IPS-15b (cell line): ENCODE results near the gene NFYC.

ENCODE experiments used
- H3K27me3 ChIP-seq: one replicate; pipeline ENCODE4 v1.6.1; 2013; ENCODE audit warnings: low read length; ENCODE audit not compliant: control insufficient read depth, insufficient read depth
- H3K36me3 ChIP-seq: one replicate; pipeline ENCODE4 v1.6.1; 2013; ENCODE audit warnings: low read length; ENCODE audit not compliant: control insufficient read depth, insufficient read depth
- H3K4me1 ChIP-seq: one replicate; pipeline ENCODE4 v1.6.1; 2013; ENCODE audit warnings: mild to moderate bottlenecking, low read length; ENCODE audit not compliant: control insufficient read depth, insufficient read depth
- H3K4me3 ChIP-seq: one replicate; pipeline ENCODE4 v1.5.1; 2013; ENCODE audit warnings: low read depth, low read length
- H3K9ac ChIP-seq: one replicate; pipeline ENCODE4 v1.6.1; 2013; ENCODE audit warnings: low read depth, mild to moderate bottlenecking, low read length
- H3K9me3 ChIP-seq: one replicate; pipeline ENCODE4 v1.6.1; 2013; ENCODE audit warnings: mild to moderate bottlenecking, low read length; ENCODE audit not compliant: control insufficient read depth, insufficient read depth

NFYC gene

GRCh38 chr1:40783001-40783905 lies 91.7 kb downstream of the NFYC start, which contains the start of gene KCNQ4:
KCNQ4 (plus strand) TSS chr1:40783787; CDS start chr1:40784094, 307 bp downstream.
- H3K9me3 ChIP-seq: no peaks in the 10 kb centered on the region
- H3K9ac ChIP-seq: peak within 1 kb of the TSS; percentile 37
- H3K4me1 ChIP-seq: peaks cover 4% of the 10 kb centered on the region
- no peaks in the 10 kb centered on the region for H3K36me3 ChIP-seq
- H3K4me3 ChIP-seq: peak within 1 kb of the TSS; percentile 77
- peaks cover 42% of the 10 kb centered on the region for H3K27me3 ChIP-seq

GRCh38 chr1:40784141-40784770 lies 92.8 kb downstream of the NFYC start:
- no peaks in the 10 kb centered on the region for H3K36me3 ChIP-seq
- no peaks in the 10 kb centered on the region for H3K9me3 ChIP-seq
- H3K9ac ChIP-seq: no peak overlapping the region
- H3K4me3 ChIP-seq: peak overlapping the region; percentile 52
- peaks cover 4% of the 10 kb centered on the region for H3K4me1 ChIP-seq
- H3K27me3 ChIP-seq: peaks cover 42% of the 10 kb centered on the region

GRCh38 chr1:40784771-40785151 lies 93.3 kb downstream of the NFYC start:
- Histone ChIP-seq H3K27me3 (peaks cover 41% of the 10 kb centered on the region), H3K4me3 (peak overlapping the region; percentile 52), H3K9ac (no peak overlapping the region), H3K36me3 (no peaks in the 10 kb centered on the region), H3K4me1 (peaks cover 4% of the 10 kb centered on the region), H3K9me3 (no peaks in the 10 kb centered on the region)

GRCh38 chr1:40785446-40785845 lies 93.9 kb downstream of the NFYC start:
- no peak overlapping the region for H3K9ac ChIP-seq
- H3K36me3 ChIP-seq: no peaks in the 10 kb centered on the region
- peaks cover 4% of the 10 kb centered on the region for H3K4me1 ChIP-seq
- no peak overlapping the region for H3K4me3 ChIP-seq
- no peaks in the 10 kb centered on the region for H3K9me3 ChIP-seq
- H3K27me3 ChIP-seq: peaks cover 36% of the 10 kb centered on the region

DNA sequence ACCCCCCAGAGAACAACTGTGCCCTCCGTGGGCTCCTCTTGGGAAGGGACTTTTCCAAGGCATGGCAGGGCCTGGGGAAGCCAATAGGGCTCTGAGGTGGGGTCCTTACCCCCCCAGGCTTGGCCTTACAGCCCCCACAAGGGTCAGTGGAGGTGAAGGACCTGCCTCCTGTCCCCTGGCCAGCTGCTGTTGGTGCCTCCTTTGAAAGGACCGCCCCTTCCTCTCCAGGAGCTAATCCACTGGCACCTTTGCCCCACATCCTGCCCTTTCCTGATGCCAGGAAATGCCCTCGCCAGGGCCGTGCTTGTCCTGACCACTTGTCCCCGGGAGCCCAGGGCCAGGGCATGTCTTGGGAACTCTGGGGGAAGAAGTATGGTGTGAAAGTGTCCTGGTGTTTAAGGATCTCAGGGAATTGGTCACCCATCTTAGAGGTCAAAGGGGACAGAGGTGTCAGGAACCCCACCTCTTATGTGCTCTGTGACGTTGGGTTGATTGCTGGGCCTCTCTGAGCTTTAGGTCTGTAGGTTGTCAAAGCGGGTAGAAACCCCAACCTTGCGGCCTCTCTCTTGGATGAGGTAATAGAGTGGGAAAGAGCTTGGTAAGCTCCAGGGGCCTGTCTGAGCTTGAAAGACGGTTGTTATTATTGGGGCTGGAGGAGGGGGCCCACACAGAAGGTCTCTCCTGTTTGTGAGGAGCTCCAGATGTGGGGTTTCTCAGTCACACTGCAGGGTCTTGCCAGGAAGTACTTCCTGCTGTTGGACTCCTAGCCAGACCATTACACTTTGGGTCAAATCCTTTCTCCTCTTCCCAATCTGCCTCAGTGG lies 94.9 kb downstream of the NFYC start:
- Histone ChIP-seq H3K9me3 (no peaks in the 10 kb centered on the region), H3K36me3 (no peaks in the 10 kb centered on the region), H3K4me3 (no peak overlapping the region), H3K27me3 (peaks cover 28% of the 10 kb centered on the region), H3K9ac (no peak overlapping the region), H3K4me1 (peaks cover 4% of the 10 kb centered on the region)

DNA sequence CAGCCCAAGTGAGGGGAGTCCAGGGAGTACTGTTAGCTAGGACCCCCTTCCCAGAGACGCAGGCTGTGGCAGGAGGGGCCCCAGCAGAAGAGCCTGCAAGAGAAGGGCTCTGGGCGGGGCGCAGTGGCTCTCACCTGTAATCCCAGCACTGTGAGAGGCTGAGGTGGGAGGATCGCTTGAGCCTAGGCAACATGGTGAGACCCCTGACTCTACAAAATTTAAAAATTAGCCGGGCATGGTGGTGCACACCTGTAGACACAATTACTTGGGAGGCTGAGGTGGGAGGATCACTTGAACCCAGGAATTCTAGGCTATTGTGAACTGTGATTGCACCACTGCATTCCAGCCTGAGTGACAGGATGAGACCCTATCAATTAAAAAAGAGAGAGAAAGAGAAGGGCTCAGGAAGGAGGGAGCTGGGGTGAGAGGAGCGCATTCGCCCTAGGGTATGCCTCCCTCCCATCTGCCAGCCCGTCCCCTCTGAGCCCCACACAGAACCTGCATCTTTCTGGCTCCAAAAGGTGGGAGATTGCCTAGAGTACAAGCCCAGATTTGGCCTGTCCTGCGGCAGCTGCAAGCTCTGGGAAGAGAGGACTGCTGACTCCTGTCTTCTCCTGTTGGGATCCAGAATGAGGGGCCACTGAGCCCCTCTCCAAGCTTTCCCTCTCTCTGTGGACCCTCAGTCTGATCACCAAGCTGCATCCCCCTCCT lies 95.6 kb downstream of the NFYC start:
- Histone ChIP-seq H3K9ac (no peak overlapping the region), H3K27me3 (peaks cover 20% of the 10 kb centered on the region), H3K9me3 (no peaks in the 10 kb centered on the region), H3K4me1 (peaks cover 4% of the 10 kb centered on the region), H3K4me3 (no peak overlapping the region), H3K36me3 (no peaks in the 10 kb centered on the region)

DNA sequence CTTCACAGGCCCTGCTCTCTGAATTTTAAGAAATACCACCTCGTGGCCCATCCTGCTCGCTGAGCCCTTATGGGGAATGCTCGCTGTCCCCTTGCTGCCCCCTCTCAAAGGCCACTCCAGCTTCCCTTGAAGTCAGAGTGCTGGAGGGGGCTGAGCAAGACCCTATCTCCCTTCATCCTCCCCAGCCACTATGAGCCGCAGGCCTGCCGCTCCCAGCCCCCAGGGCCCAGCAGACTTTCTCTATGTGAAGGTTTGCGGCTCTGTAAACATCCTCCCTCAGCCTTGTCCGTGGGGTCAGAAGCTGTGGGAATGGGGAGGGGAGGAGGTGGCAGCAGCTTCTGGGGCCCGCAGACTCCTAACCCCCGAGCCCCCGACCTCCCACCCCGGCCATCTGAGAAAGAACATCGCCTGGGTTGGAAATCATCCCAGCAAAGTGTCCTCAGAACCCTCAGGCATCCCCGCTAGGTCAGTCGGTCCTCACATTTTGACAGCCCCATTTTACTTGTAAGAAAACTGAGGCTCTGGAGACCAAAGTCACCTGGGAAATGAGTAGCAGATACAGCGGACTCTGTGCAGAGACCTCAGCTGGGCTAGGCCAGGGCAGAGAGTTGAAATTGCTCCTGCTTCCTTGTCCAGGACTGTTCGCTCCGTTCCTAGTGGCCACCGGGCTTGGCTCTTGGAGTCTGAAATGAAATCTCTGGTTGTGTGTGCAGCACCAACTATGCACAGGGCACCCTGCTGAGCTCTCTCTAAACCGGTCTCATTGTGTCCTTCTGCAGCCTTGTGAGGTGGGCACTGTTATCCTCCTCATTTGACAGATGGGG lies 96.4 kb downstream of the NFYC start:
- Histone ChIP-seq H3K9me3 (no peaks in the 10 kb centered on the region), H3K27me3 (peaks cover 13% of the 10 kb centered on the region), H3K9ac (no peak overlapping the region), H3K36me3 (no peaks in the 10 kb centered on the region), H3K4me1 (peaks cover 2% of the 10 kb centered on the region), H3K4me3 (no peak overlapping the region)

DNA sequence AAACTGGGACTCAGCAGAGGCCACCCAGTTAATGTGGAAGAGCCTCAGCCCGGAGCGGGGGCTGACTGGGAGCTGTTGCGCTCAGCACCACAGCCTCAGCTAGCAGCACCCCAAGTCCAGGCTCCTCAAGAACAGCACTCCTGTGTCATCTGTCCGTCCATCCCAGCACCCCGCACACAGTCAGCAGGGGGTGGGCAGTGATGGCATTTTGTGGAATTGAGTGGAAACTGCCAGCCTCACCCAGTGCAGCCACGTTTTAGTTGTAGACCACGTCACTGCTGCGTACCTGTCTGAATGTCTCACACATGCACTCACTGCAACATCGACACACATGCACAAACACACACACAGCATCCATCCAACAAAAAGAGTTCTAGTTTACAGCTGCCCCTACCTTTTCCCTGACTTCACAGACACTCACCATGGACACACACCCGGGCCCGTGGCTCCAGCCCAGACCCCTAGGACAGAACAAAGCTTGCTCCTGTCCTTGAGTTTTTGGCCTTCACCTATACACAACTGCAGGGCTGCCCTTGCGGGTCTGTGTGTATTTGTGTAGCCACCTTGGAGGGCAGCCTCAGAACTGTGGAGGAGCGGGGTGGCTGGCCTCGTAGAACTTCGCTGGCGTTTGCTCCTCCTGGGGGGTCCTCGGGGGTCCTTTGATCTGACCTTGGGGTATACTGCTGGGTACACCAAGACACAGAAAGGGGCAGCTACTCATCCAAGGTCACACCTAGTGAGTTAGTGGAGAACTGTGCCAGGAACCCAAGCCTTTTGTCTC lies 97.2 kb downstream of the NFYC start:
- Histone ChIP-seq H3K36me3 (no peaks in the 10 kb centered on the region), H3K4me3 (no peak overlapping the region), H3K9me3 (no peaks in the 10 kb centered on the region), H3K4me1 (no peaks in the 10 kb centered on the region), H3K27me3 (peaks cover 9% of the 10 kb centered on the region), H3K9ac (no peak overlapping the region)

DNA sequence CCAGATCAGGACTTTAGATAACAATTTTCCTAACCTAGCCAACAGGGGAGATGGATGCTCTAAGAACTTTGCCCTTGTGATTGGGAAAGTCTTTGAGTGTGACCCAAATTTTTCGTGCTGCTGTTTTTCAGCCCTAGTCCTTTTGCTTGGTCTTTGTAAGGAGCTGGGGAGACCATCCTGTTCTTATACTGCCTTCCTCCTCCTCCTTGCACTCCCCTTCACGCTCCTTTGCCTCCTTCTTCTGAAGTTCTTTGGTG lies 97.8 kb downstream of the NFYC start:
- Histone ChIP-seq H3K4me1 (no peaks in the 10 kb centered on the region), H3K4me3 (no peak overlapping the region), H3K27me3 (peaks cover 9% of the 10 kb centered on the region), H3K9ac (no peak overlapping the region), H3K36me3 (no peaks in the 10 kb centered on the region), H3K9me3 (no peaks in the 10 kb centered on the region)

GRCh38 chr1:40789661-40790430 lies 98.3 kb downstream of the NFYC start:
- Histone ChIP-seq H3K9me3 (no peaks in the 10 kb centered on the region), H3K4me3 (no peak overlapping the region), H3K9ac (no peak overlapping the region), H3K27me3 (peaks cover 3% of the 10 kb centered on the region), H3K4me1 (no peaks in the 10 kb centered on the region), H3K36me3 (no peaks in the 10 kb centered on the region)
